ENCODE data around the gene RAB27A.
"Not testable (repeated sequence)": the region's sequence is repeated elsewhere in the genome, so short reads cannot be mapped to it uniquely, and the experiment has no call there.

Gene RAB27A

GRCh38 chr15:55318588-55319494, 29.2 kb upstream of the RAB27A start, which contains the start of the genes PIGB and PIGBOS1:
PIGB (plus strand) TSS chr15:55319222; CDS start chr15:55319251, 29 bp downstream.
PIGBOS1 (minus strand) TSS chr15:55319123; CDS start chr15:55317792, 1,331 bp downstream.
- H3K9ac ChIP-seq, result peak within 1 kb of the TSS; percentile 95
- peak within 1 kb of the TSS; percentile 87 for H3K4me3 ChIP-seq
- H3K36me3 ChIP-seq, result peaks cover 25% of the 10 kb centered on the region
- TF ChIP-seq Cebpa-rat (IDR thresholded peaks at IDR 0.05), result no peak
- H3K4me2 ChIP-seq, result peak within 1 kb of the TSS; percentile 92
- H3K27me3 ChIP-seq, result no peaks in the 10 kb centered on the region
- peak within 1 kb of the TSS; percentile 97 for H3K27ac ChIP-seq
- no peaks in the 10 kb centered on the region for H3K9me3 ChIP-seq
- H3K4me1 ChIP-seq, result peaks cover 47% of the 10 kb centered on the region
- peaks cover 4% of the 10 kb centered on the region; the same call in 1 of the 2 replicates for H4K20me1 ChIP-seq

GRCh38 chr15:55302801-55303200, 13.2 kb upstream of the RAB27A start:
- H3K4me1 ChIP-seq, H3K4me2 ChIP-seq, H3K4me3 ChIP-seq, H3K27ac ChIP-seq, H3K9ac ChIP-seq, H3K27me3 ChIP-seq, H4K20me1 ChIP-seq: not testable (repeated sequence)
- Histone ChIP-seq H3K36me3 (peaks cover 35% of the 10 kb centered on the region), H3K9me3 (peaks cover 32% of the 10 kb centered on the region)

- Histone ChIP-seq H3K27me3 (no peaks in the 10 kb centered on the region), H3K27ac (no peak overlapping the region), H3K9ac (no peak overlapping the region), H3K4me2 (no peak overlapping the region), H3K4me1 (no peaks in the 10 kb centered on the region), H3K36me3 (no peaks in the 10 kb centered on the region), H4K20me1 (no peaks in the 10 kb centered on the region), H3K4me3 (no peak overlapping the region), H3K9me3 (peaks cover 22% of the 10 kb centered on the region)
- no peak for TF ChIP-seq Cebpa-rat (IDR thresholded peaks at IDR 0.05)
These were observed 7.7 kb upstream of the RAB27A start for GRCh38 chr15:55297315-55297714.

GRCh38 chr15:55290528-55291057, 980 bp upstream of the RAB27A start:
- Histone ChIP-seq H3K9me3 (no peaks in the 10 kb centered on the region), H3K4me2 (peak overlapping the region; percentile 94), H3K27me3 (no peaks in the 10 kb centered on the region), H3K36me3 (no peaks in the 10 kb centered on the region), H3K4me3 (peak overlapping the region; percentile 96), H3K9ac (peak overlapping the region; percentile 85), H3K27ac (no peak overlapping the region), H4K20me1 (no peaks in the 10 kb centered on the region), H3K4me1 (peaks cover 15% of the 10 kb centered on the region)
- no peak for TF ChIP-seq Cebpa-rat (IDR thresholded peaks at IDR 0.05)

GRCh38 chr15:55289011-55289745, 435 bp downstream of the RAB27A start:
- Histone ChIP-seq H3K9ac (peak overlapping the region; percentile 85), H3K4me2 (peak overlapping the region; percentile 94), H3K4me3 (peak overlapping the region; percentile 96), H4K20me1 (no peaks in the 10 kb centered on the region), H3K36me3 (no peaks in the 10 kb centered on the region), H3K4me1 (peaks cover 15% of the 10 kb centered on the region), H3K9me3 (no peaks in the 10 kb centered on the region), H3K27ac (peak overlapping the region; percentile 80), H3K27me3 (no peaks in the 10 kb centered on the region)
- TF ChIP-seq Cebpa-rat (IDR thresholded peaks at IDR 0.05), result no peak

- Histone ChIP-seq H3K4me1 (peaks cover 15% of the 10 kb centered on the region), H3K4me2 (peak overlapping the region; percentile 94), H3K9me3 (no peaks in the 10 kb centered on the region), H4K20me1 (no peaks in the 10 kb centered on the region), H3K9ac (no peak overlapping the region), H3K4me3 (0 out of 2 replicates have a peak overlapping the region, but pooled peaks have one; percentile 96), H3K27ac (no peak overlapping the region), H3K36me3 (no peaks in the 10 kb centered on the region), H3K27me3 (no peaks in the 10 kb centered on the region)
- TF ChIP-seq Cebpa-rat (IDR thresholded peaks at IDR 0.05), result no peak
These were observed 1.5 kb downstream of the RAB27A start for GRCh38 chr15:55288006-55288717.

GRCh38 chr15:55286442-55287189, 3.0 kb downstream of the RAB27A start:
- H3K9ac ChIP-seq, H3K27ac ChIP-seq, H3K36me3 ChIP-seq, H3K27me3 ChIP-seq, H3K9me3 ChIP-seq, H3K4me2 ChIP-seq, H4K20me1 ChIP-seq, H3K4me3 ChIP-seq: not testable (repeated sequence)
- H3K4me1 ChIP-seq, result peaks cover 15% of the 10 kb centered on the region

GRCh38 chr15:55284426-55284825, 5.2 kb downstream of the RAB27A start:
- Histone ChIP-seq H3K36me3 (no peaks in the 10 kb centered on the region), H3K9ac (no peak overlapping the region), H3K27ac (no peak overlapping the region), H3K4me1 (peaks cover 15% of the 10 kb centered on the region), H3K4me2 (no peak overlapping the region), H3K9me3 (no peaks in the 10 kb centered on the region), H3K4me3 (no peak overlapping the region), H4K20me1 (no peaks in the 10 kb centered on the region), H3K27me3 (no peaks in the 10 kb centered on the region)
- TF ChIP-seq Cebpa-rat (IDR thresholded peaks at IDR 0.05), result no peak
